ENCODE data around the gene FNDC3B.
"Not testable (repeated sequence)": the region's sequence is repeated elsewhere in the genome, so short reads cannot be mapped to it uniquely, and the experiment has no call there.

Gene FNDC3B

GRCh38 chr3:172076212-172076611 is 36.8 kb downstream of the FNDC3B start:
- no peak for DNase-seq

DNA sequence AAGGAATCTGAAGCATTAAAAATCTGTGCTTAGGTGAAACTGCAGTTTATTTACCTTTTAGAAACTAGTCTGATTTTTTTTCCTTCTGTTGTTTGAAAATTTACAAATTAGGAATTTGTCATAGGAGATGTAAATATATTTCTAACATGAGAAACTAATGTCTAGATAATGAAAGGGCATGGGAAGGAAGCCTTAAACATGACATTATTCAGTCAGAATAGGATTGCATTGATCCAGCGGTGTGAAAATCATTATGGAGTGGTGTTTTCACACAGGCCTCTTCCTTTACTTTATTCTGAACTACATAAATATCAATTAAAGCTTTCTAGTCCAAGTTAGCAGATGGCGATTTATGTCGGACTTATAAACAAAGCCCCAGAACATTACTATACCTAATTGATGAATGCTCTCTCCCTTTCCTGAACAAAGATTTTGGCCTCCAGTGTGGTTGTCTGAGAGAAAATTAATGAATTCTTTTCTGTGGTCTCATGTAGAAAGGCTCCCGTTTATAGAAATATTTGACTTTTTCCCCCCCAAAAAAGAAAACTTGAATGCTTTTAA is 37.9 kb downstream of the FNDC3B start:
- DNase-seq = no peak

GRCh38 chr3:172078244-172078643 is 38.9 kb downstream of the FNDC3B start:
- no peak for DNase-seq

DNA sequence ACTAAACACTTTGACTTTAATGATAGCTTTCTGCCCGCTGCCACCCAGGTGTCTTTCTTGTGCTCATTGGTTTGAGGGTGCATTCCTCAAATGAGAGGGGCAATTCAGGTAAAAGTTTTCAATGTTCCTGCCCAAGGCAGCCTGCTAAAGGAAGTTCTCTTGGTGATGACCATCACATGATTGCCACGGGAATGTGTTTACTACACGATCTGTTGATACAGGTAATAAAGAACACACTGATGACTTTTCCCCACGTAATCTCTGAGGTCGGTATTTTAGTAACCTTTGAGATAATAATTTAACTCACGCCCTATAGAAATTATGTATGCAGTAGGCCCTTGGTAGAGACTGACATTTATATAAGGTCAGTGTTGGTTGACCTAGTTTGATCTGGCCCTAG is 39.3 kb downstream of the FNDC3B start:
- no peak for DNase-seq

- no peak for DNase-seq
These were observed 40.1 kb downstream of the FNDC3B start for GRCh38 chr3:172079326-172079976.

DNA sequence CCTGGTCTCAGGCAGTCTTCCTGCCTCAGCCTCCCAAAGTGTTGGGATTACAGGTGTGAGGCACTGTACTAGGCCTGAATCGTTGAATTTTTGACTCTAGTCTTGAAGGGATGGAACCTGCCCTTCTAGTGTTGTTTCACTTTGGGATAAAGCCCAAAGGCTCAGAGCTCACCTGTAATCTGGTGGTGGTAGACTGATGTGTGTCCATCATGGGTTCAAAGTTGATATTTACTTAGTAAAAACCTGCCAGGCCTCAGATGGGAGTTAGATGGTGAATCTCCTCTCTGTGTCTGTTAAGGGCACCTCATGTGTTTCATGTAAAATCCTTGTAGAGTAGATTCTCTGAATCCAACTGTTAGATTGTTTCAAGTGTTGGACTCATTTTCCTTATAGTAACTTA is 41.1 kb downstream of the FNDC3B start:
- DNase-seq = no peak

GRCh38 chr3:172082269-172082668 is 42.9 kb downstream of the FNDC3B start:
- DNase-seq = no peak

- no peak for DNase-seq
These were observed 43.6 kb downstream of the FNDC3B start for GRCh38 chr3:172082820-172083513.

GRCh38 chr3:172083995-172084409 is 44.6 kb downstream of the FNDC3B start:
- DNase-seq = no peak

DNA sequence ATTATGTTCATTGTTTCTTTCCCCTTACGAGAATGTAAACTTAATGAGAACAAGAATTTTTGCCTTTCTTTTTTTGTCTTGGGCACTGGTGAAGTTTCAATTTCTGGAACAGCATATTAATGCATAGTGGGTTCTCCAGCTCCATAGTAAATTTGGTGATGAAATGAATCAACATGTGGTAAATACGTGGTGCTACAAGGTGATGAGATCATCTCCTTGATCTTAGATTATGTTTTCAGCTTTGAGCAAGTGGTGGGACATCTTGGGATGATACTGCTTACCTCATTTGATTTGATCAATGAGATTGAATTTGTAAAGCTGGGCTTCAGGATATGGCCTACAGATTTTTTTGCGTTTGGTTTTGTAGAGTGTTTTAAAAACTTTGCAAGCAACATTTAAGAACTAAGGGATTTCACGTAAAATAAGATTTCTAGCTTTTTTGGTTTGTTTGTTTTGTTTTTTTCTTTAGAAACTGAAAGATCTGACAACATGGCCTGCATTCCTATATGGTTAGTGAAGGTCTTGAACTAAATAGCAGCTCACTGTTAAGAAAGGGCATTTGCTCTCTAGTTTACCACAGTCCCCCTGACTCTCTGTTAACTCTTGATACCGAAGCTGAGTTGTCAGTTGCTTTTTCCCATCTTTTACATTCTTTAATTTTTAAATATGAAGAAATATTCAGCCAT is 45.6 kb downstream of the FNDC3B start:
- peak in 1 of 5 experiments; percentile 66 for DNase-seq

GRCh38 chr3:172085557-172085895 is 46.1 kb downstream of the FNDC3B start:
- DNase-seq = no peak

DNA sequence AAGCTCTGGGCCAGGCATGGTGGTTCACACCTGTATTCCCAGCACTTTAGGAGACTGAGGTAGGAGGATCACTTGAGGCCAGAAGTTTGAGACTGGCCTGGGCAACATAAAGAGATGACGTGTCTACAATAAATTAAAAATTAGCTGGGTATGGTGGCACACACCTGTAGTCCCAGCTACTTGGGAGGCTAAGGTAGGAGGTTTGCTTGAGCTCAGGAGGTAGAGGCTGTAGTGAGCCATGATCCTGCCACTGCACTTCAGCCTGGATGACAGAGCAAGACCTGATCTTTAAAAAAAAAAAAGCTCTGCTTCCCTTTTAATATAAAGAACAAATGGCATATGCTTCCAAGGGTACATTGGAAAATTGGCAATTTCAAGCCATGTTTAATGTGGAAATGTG is 46.7 kb downstream of the FNDC3B start:
- no peak for DNase-seq

GRCh38 chr3:172087198-172087597 is 47.8 kb downstream of the FNDC3B start:
- DNase-seq = no peak

GRCh38 chr3:172087602-172088580 is 48.5 kb downstream of the FNDC3B start:
- peak in 1 of 5 experiments; percentile 63 for DNase-seq

GRCh38 chr3:172089250-172089649 is 49.9 kb downstream of the FNDC3B start:
- DNase-seq = no peak

- no peak for DNase-seq
These were observed 50.7 kb downstream of the FNDC3B start for GRCh38 chr3:172090035-172090434.

GRCh38 chr3:172092658-172093057 is 53.3 kb downstream of the FNDC3B start:
- no peak for DNase-seq

GRCh38 chr3:172093581-172094443 is 54.4 kb downstream of the FNDC3B start:
- not testable (repeated sequence) for DNase-seq

GRCh38 chr3:172094621-172095557 is 55.5 kb downstream of the FNDC3B start:
- peak in 1 of 5 experiments; percentile 65 for DNase-seq

- DNase-seq = no peak
These were observed 57.6 kb downstream of the FNDC3B start for GRCh38 chr3:172096881-172097420.
